HG02678 (cell line): ENCODE data around the gene IFNG.
"Not testable (repeated sequence)": the region's sequence is repeated elsewhere in the genome, so short reads cannot be mapped to it uniquely, and the experiment has no call there.

ENCODE experiments used
- ATAC-seq: cut with Tn5 transposase; IDR thresholded peaks from one replicate; pipeline ENCODE4 v1.9.1; 2021; ENCODE audit warnings: mild to moderate bottlenecking, moderate library complexity; ENCODE audit not compliant: unreplicated experiment

Gene IFNG

DNA sequence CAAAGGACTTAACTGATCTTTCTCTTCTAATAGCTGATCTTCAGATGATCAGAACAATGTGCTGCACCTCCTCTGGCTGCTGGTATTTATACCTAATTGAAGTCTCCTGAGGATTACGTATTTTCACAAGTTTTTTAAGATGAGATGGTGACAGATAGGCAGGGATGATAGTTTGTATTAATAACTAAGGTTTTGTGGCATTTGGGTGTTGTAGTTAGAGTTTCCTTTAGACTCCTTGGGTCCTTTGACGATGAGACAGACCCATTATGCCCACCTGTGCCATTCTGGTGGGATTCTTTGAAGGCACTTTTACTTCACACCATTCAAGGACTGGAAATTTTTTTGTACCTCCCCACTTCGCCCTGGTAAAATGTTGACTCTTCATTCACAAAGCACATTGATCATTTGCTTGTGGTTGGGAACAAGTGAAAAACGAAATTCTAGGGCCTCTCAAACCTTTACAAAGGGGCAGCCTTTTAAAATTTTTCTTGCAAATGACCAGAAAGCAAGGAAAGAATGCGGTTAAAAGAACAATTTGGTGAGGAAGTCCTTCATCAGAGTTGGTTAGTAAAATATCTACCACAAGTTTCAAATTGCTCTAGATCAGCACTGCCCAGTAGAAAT lies at the start of gene IFNG:
TSS of gene IFNG (minus strand) at position 60 of the 624 bp plus-strand sequence. CDS start 125 bp downstream, outside the sequence.
- ATAC-seq: peak; percentile 65

DNA sequence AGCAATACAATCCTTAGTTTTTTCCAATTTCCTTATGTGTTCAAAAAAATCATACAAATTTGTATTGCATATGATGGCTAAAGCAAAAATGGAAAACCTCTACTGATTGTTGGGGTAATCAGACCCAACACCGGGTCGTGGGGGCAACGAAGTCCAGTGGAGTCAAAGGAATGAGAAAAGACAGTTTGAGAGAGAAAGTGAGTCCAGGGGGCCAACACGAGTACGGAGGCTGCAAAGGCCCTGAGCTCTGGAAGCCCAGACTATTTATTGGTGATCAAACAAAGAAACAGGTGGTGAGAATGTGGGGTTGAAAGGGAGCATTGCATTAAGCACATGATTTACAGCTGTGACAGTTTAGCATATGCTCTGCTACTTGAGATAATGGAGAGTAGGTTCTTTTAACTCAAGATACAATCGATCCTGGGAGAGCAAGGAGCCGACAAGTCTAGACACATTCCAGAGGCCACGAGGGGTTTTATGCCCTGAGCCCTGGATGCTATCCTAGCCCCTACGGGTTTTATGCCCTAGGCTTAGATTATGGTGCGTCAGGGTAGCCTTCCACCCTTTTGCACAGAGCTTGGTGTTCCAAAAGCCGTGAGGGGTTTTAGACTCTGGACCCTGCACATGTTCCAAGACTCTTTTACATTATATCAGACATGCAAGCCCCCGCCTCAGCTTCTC lies 49.6 kb upstream of the IFNG start:
- not testable (repeated sequence) for ATAC-seq

DNA sequence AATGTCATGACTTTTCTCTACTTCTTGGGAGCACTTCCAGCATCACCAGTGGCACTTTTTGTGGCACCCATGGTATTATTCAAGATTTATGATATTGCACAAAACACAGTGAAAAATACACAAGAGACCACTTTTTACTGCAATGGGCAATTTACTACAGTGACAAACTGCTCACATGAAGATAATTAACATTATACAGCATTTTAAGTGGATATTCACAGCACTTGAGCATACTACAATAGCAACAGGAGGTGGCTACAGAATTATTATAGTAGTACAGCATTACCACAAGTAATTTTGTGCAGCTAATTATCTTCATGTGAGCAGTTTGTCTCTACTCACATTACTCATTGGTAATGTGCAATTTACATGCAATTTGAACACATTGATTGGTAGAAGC lies 47.7 kb upstream of the IFNG start:
- no peak for ATAC-seq

DNA sequence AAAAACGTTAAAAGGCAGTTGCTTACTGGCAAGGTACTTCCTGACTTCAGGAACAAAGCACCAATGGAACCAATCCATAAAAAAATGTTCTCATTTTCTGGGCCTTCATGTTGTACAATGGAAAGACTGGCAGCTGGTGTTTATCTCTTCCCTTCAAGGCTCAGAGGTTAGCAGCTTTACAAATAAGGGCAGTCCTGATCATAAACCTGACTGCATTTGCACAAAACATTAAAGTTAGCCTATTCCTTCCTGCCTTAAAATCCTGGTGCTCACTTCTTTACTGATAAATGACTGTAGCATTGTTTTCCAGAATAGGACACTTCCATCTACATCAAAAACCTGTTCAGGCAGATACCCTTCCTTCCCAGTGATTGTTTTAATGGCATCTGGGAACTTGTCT lies 46.9 kb upstream of the IFNG start:
- no peak for ATAC-seq

DNA sequence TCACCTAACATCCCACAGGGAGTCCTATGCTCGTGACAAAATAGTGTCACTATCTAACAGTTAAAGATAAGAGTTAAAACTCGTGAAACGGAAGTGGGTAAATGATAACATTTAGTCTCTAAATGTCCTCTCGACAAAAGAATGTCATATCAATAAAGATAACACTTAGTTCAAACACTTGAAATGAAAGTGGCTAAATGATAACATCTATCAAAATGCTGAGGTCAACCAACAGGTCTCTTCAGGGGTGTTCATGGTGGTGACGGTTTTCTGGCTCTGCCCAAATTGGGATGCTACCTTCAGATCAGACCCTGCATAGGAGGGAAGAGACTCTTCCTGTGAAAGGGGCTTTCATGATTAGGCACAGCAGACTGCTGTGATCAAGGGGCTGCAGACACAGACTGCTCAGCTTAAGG lies 43.9 kb upstream of the IFNG start:
- ATAC-seq: no peak

DNA sequence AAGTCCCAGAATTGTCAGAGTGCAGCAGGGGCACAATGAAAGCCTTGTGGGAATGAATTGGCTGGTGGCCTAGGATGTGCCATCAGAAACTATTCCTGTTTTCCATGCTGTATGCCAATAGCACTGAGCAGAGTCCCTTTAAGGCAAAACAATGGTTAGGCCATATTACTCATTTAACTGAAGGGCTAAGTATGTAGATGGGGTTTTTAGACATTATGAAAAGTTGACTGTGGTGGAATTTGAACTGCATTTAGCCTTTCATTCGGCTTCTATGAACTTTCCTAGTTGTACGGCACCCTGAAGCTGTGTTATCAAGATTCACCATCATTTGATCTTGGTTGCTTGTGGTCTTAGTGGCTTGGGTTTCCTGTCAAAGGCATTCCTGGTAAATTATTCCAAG lies 41.3 kb upstream of the IFNG start:
- no peak for ATAC-seq

DNA sequence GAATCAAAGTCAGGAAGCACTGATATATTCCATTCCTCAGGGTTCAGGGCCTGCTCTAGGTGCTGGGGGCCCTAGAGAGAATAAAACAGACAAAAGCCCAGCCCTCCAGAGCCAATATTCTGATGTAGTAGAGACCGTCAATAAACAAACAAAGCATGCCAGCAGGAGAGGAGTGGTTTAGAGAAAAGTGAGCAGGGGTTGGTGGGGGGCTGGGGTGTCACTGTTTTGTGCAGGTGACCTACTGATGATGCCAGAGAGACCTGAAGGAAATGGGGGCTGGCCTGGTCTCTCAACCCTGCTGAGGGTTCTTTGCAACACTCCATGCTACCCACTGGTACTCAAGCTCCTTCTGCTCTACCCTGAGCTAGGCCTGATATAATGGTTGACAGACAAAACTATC lies 39.6 kb upstream of the IFNG start:
- ATAC-seq: no peak

DNA sequence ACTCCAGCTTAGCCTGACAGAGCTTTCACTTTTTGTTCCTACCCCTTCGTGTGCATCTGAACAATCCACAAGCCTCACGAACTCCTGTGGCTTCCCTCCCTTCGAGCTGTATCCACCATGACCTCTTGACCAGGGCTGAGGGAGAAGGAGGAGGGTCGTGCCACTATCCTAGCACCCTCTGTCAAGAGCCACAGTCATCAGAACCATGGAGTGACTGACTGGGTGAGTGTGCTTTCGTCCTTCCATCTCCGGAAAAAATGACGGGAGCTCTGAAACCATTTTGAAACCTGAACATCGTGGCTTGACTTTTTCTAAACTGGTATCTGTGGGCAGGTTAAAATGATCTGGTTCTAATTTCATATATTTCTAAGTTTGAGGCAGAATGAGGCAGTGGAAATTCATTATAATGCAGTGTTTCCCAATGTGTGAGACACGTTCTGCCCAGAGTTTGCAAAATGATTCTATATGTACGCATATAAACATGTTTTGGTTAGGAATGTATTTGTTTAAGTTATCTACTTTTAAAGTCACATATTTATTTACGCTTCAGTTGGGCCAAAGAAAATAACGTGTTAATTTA lies 39.1 kb upstream of the IFNG start:
- no peak for ATAC-seq

DNA sequence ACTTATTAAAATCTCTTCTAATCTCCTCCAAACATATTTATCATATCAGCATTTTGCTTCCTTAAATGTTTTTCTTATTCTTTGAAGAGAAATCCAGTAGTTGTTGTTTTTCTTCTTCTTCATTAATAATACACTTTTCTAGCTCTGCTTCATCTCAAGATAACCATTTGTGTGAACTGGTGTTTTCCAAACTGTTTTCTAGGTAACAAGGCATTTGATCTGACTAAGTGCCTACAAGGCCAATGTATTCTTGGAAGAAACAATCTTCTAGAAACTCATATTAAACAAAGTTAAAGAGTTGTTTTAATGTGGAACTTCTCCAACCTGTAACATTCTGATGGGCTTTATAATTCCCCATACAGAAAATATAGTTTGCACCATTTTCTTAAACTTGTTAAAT lies 30.8 kb upstream of the IFNG start:
- ATAC-seq: no peak

DNA sequence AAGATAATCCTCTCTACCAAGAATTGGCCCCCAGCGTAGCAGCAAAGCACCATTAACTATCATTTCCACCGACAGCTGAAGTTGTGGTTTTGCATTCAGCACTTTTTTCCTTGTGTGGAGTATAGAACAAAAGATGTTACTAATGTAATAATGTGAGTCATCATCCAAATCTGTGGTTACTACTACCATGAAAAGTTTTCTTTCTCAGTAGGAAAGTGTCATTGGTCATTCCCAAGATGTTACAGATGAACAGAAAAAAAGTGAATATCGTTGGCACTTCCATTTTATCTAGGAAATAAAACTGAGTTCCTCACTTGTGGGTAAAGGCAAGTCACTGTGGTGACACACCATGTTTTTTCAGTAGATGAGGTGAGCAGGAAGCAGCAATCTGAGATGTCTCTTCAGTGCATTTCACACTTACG lies 30.3 kb upstream of the IFNG start:
- no peak for ATAC-seq

DNA sequence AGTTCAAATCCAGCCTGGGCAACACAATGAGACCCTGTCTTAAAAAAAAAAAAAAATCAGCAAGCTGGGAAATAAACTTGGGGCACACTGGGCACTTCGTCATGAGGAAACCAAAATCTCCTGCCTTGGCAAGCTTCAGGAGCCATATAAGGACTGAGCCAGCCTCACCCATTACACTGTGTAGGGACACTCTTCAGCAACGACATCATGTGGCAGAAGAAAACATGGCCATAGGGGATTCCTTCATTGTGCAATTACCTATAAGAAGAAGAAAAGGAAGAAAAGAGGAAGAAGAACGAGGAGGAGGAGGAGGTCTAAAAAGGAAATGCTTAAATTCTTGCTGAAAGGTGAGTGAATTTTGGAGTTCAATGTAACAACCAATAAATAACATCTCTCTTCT lies 26.1 kb upstream of the IFNG start:
- ATAC-seq: no peak

DNA sequence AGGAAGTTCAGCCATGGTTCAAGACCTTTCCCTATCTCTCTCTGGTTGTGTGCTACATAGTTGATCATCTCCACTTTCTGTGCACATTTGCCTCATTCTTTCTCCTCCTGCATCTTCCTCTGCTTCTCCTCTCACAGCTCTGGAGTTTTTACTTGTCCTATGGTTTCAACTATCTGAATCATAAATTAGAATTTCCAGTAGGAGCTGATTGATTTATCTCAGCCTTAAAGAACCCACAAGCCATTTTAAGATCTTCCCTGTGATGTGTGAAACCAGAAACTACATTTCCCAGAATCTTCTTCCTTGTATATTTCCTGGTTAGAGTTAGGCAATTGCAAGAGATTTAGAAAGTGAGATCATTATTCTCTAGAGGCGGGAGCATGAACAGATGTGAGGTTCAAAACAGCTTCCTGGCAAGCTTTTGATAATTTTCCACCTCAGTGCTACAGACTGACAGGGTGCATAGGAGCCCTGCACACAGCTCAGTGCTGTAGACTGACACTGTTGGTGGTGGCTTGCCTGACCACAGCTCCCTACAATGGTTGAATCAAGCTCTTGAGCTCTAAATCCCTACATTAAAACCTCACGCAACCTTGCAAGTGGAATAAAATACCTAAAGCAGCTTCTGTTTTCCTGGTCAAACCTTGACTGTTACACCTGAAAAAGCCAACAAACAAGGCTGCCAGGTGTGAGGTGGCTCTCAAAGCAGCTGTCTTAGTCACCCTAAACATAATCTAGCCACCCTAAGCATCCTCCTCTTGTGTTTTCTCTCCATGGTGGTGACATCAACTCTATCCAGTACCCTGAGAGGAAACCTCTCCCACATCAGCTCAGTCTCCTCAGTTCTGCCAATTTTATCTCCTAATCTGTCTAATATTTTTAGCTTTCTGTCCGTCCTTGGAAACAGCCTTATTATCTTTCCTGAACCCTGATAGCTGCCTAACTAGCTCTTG lies 21.5 kb upstream of the IFNG start:
- no peak for ATAC-seq

DNA sequence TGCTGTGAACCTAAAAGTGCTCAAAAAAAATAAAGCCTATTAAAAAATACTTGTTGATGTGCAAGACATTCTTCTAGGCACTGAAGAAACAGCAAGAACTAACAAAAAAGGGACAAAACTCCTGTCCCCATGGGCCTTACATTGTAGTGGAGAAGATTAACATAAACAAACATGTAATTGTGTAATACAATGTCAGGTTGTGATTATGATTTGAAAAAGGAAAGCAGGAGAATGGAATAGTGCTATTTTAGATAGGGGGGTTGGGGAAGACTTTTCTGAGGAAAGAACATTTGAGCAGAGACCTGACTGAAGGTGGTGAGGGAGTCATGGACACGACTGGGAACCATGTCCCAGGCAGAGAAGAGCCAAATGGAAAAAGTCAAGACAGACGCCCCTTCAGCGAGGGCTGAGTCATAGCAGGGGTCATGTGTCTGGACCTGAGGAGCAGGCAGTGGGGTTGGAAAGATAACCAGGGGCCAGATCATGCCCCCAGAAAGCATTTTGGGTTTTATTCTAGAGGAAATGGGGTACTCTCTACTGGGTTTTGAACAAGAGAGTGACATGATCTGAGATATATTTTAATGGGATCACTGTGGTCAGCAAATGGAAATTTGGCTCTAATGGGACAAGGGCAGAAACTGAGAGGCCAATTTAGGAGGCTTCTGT lies 19.4 kb upstream of the IFNG start:
- ATAC-seq: no peak

DNA sequence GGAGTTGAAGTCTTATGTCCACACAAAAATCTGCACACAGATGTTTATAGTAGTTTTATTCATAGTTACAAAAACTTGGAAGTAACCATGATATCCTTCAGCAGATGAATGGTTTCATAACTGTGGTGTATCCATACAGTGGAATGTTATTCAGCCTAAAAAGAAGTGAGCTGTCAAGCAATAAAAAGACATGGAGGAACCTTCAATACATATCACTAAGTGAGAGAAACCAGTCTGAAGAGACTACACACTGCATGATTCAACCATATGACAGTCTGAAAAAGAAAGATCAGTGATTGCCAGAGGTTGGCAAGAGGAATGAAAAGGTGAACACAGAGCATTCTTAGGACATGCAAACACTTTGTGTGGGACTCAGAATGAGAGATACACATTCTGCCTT lies 18.6 kb upstream of the IFNG start:
- ATAC-seq: no peak

DNA sequence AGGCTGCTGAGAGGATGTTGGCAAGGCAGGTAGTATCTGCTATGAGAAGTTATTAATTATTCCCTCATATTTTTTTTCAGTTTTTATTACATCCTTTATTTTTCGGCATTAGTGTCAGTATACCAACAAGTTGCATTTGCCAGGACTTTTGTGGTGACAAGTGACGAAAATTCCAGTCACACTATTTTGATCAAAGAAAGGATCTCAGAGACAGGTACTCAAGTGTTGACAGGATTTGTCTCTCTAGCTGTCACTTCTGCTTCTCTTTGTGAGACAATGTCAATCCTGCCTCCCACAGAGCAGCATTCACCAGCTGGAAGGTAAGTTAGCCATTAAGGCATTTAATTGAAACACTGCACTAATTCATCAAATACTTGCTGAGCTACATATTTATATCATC lies 18.0 kb upstream of the IFNG start:
- ATAC-seq: no peak

DNA sequence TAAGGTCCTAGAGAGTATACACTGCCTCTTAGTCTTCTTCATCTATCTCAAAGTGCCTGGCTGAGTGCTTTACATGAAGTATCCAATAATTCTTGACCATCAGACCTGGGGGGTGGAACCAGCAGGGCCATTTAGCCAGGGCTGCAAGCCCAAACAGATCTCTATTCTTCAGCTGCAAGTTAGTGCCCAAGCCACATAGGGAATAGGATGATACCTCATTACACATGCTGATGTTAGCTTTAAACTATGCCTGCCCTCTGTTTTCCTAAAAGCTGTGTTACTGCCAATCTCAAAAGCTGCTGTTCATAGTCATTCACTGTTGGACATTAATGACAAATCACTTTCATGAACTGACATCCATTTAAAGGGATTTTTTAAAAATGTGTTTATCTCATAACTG lies 16.7 kb upstream of the IFNG start:
- ATAC-seq: no peak

DNA sequence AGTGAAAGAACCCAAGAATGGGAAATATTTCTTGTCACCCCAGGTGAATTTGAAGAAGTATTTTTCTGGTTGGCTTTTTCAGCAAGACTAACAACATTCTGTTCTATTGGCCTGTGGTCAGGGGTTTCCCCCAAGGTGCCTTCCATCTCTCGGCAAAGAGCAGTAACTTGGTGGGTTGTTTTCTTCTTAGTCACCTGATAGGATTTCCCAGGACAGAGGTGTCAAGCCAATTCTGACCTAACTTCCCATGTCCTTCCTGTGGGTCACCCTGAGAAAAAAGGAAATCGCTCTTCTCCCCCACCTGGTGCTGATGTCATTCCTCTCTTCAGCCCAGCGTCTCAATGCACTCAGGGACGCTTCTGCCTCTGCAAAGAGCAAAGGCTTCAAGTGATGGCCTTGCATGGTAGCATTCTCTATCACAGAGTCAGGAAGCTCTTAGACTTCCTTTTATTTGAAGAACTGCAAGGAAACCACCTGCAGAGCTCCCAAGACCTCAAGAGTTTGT lies 16.1 kb upstream of the IFNG start:
- ATAC-seq: peak; percentile 88

DNA sequence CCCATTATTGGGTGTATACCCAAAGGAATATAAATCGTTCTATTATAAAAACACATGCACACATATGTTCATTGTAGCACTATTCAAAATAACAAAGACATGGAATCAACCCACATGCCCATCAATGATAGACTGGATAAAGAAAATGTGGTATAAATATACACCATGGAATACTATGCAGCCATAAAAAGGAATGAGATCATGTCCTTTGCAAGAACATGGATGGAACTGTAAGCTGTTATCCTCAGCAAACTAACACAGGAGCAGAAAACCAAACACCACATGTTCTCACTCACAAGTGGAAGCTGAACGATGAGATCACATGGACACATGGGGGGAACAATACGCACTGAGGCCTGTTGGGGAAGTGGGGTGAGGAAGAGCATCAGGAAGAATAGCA lies 15.2 kb upstream of the IFNG start:
- ATAC-seq: not testable (repeated sequence)

DNA sequence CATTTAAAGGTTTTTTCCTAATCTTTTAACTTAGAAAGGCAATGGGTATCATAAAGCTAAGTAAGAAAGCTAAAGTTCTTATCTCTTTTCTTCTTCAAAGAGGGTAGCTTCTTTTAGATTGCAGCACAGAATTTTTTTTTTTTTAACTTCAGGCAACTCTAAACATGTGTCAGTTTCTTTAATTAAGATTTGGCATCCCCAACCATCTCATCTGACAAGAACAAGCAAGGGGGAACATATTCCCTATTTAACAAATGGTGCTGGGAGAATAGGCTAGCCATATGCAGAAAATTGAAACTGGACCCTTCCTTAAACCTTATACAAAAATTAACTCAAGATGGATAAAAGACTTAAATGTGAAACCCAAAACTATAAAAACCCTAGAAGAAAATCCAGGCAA lies 14.3 kb upstream of the IFNG start:
- ATAC-seq: no peak

DNA sequence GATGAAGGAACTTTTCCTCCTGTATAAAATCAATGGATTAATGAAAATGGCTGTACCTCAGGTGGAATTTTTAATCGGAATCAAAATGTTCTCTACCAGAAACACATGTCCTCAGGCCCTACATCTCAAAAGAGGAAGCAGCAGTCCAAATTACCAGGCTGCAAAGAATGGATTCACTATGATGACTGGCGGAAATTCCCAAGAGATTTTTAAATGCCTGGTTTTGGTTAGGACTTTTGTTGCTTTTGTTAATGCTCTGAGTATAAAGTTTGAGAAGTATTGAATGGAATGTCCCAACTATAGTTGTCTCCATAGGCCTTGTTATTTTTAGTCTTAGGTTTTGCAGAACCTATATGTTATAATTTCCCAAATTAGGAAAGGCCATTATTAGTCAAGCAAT lies 11.2 kb upstream of the IFNG start:
- ATAC-seq: no peak
